Islet of Langerhans (tissue), 1 donor: ENCODE results near the gene SELPLG.
"Not testable (repeated sequence)": the region's sequence is repeated elsewhere in the genome, so short reads cannot be mapped to it uniquely, and the experiment has no call there.

Experiments used
- FAIRE-seq: peaks from one replicate; lab custom pipeline; 2011; peaks lifted over from hg19 to GRCh38; lab: Jason Lieb, UNC

SELPLG gene

GRCh38 chr12:108603743-108604142 is 30.0 kb downstream of the SELPLG start:
- no peak for FAIRE-seq

- FAIRE-seq, result no peak
Measured at GRCh38 chr12:108602976-108603704, 30.6 kb downstream of the SELPLG start.

- no peak for FAIRE-seq
Measured at GRCh38 chr12:108602209-108602705, 31.4 kb downstream of the SELPLG start.

- no peak for FAIRE-seq
Measured at GRCh38 chr12:108600702-108601007, 33.0 kb downstream of the SELPLG start.

- FAIRE-seq, result no peak
Measured at GRCh38 chr12:108599948-108600701, 33.6 kb downstream of the SELPLG start.

- FAIRE-seq, result no peak
Measured at GRCh38 chr12:108599541-108599940, 34.2 kb downstream of the SELPLG start.

- no peak for FAIRE-seq
Measured at GRCh38 chr12:108598553-108599250, 35.0 kb downstream of the SELPLG start.

- no peak for FAIRE-seq
Measured at GRCh38 chr12:108597559-108598471, 35.9 kb downstream of the SELPLG start, which contains the start of gene TMEM119. Gene TMEM119, minus strand, starts transcription at chr12:108598084. Its CDS starts 5,701 bp downstream, at chr12:108592383.

- FAIRE-seq, result no peak
Measured at GRCh38 chr12:108596854-108597558, 36.7 kb downstream of the SELPLG start.

- FAIRE-seq, result no peak
Measured at GRCh38 chr12:108595711-108596647, 37.7 kb downstream of the SELPLG start.

- FAIRE-seq, result no peak
Measured at GRCh38 chr12:108594960-108595710, 38.6 kb downstream of the SELPLG start.

GRCh38 chr12:108594323-108594903 is 39.3 kb downstream of the SELPLG start:
- no peak for FAIRE-seq

- no peak for FAIRE-seq
Measured at GRCh38 chr12:108592033-108592909, 41.4 kb downstream of the SELPLG start.

- no peak for FAIRE-seq
Measured at GRCh38 chr12:108591267-108591980, 42.3 kb downstream of the SELPLG start.

- FAIRE-seq, result not testable (repeated sequence)
Measured at GRCh38 chr12:108590463-108590862, 43.2 kb downstream of the SELPLG start.

GRCh38 chr12:108589840-108590229 is 43.9 kb downstream of the SELPLG start:
- no peak for FAIRE-seq
